Motor neuron (in vitro differentiated cells): ENCODE measurements around the gene COMMD7. TPM values are rescaled to one million over a fixed set of nuclear protein-coding genes. Genes with fewer than 3 reads are reported as not detected.

Experiments
- ATAC-seq, 8 experiments: fragments of 200-7000 bp; cut with Tn5 transposase; replicated peaks in 6 of 8; 2 replicates each; pipeline ENCODE4 v1.8.0; 2021; ENCODE audit warnings: mild to moderate bottlenecking in 8 of 8, moderate library complexity in 8 of 8
- H3K27ac ChIP-seq, 2 donors: fragments of 250-450 bp; sonication (Bioruptor Pico); 2 replicates each; pipeline ENCODE4 v1.9.0; 2021; ENCODE audit warnings: antibody characterized with exemption in 2 of 2, mild to moderate bottlenecking in 2 of 2, moderate library complexity in 1 of 2
- H3K4me1 ChIP-seq, 2 donors: fragments of 250-450 bp; sonication (Bioruptor Pico); replicated peaks in 1 of 2; 2 replicates each; pipeline ENCODE4 v1.6.1; 2021; ENCODE audit warnings: antibody characterized with exemption in 2 of 2, mild to moderate bottlenecking in 2 of 2, moderate library complexity in 1 of 2
- H3K4me3 ChIP-seq, 5 donors: fragments of 250-450 bp; sonication (Bioruptor Pico); 2 replicates each; pipeline ENCODE4 v1.9.0; 2021; ENCODE audit warnings: antibody characterized with exemption in 5 of 5, mild to moderate bottlenecking in 5 of 5, moderate library complexity in 4 of 5
- WGBS, 10 experiments: fragments of 450-650 bp; shearing (Covaris generic); methylation state at CpG; one replicate each; pipeline ENCODE4 v1.0.0; 2022; 5-methylcytosine and 5-hydroxymethylcytosine counted together
- in situ Hi-C, 9 experiments: fragments of 400-800 bp; cut with MboI; loops; one replicate each; pipeline ENCODE4 v1.15.0; 2021; ENCODE audit warnings: low sequenced_read_pairs in 9 of 9, low pct_unique_long_range_greater_than_20kb in 2 of 9; ENCODE audit not compliant: unreplicated experiment in 9 of 9
- total RNA-seq, 8 experiments: library from RNA; unstranded; fragments of 300-600 nt; gene quantifications; 2 replicates each; pipeline versions ENCODE4 v1.2.3 to v1.2.4, GENCODE V29; 2022

Gene COMMD7
- total RNA-seq, 8 experiments from 2014 or later = 14.1 to 35.3 (median 17.5) TPM

DNA sequence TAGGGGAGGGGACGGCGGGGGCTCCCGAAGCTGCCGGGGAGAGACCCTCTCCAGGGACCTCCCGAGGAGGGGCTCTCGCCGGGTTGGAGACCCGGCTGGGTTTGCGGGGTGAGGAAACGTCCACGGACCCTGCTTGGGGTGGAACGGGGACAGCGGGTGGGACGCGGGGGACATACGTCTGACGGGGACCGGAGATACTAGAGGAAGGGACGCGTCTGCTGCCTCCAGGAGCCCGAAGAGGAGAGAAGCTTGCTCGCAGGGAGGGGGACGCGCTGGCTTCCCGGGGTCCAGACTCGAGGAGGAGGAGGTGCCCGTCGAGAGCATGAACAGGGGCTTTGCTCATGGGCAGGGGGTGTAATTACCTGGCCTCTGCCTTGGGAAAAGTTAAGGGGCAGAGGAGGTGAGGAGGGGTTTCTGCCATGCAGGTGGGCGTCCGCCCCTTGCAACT, 19.5 kb upstream of the COMMD7 start:
- peak overlapping the region; percentile 64 to 89 (median 82) for H3K4me3 ChIP-seq
- ATAC-seq = peak in 7 of 8 experiments; percentile 10 to 57 (median 46)
- H3K27ac ChIP-seq = peak overlapping the region in 1 of 2 donors; percentile 18
- no CpG with 5 or more reads among the region's 30 CpGs for WGBS, 10 experiments
- H3K4me1 ChIP-seq = peaks cover 18 to 19% of the 10 kb centered on the region in 2 donors
- in situ Hi-C loops = no loop called here

DNA sequence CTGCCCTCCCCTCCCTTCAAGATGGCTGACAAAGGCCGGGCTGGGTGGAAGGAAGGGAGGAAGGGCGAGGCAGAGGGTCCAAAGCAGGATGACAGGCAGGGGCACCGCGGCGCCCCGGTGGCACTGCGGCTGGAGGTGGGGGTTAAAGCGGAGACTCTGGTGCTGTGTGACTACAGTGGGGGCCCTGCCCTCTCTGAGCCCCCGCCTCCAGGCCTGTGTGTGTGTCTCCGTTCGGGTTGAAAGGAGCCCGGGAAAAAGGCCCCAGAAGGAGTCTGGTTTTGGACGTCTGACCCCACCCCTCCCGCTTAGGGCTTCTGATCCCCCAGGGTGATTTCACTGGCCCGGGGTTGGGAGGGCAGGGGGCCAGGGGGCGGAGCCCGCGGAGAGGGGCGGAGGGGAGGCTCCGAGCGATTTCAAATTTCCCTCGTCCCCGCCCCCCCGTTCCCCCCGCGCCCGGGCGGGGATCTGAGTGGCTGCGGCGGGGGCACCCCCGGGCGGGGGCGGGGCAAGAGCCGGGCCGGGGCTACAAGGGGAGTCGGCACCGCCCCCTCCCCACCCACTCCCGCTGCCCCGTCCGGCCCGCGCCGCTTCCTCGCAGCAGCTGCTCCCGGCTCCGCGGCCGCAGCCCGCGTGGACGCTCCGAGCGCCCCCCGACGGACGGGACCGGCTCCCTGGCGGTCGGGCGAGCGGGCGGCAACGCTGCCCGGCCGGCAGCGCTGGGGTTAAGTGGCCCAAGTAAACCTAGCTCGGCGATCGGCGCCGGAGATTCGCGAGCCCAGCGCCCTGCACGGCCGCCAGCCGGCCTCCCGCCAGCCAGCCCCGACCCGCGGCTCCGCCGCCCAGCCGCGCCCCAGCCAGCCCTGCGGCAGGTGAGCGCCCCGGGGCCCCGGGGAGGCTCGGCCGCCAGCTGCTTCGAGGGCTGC, 18.8 kb upstream of the COMMD7 start, which contains the start of gene DNMT3B:
TSS of gene DNMT3B (plus strand) at position 555 of the 923 bp plus-strand sequence. CDS start 17,939 bp downstream, outside the sequence.
- peak within 1 kb of the TSS in 1 of 2 donors; percentile 18 for H3K27ac ChIP-seq
- peak within 1 kb of the TSS; percentile 64 to 89 (median 82) for H3K4me3 ChIP-seq
- ATAC-seq = peak; percentile 79 to 91 (median 88)
- peaks cover 18 to 19% of the 10 kb centered on the region in 2 donors for H3K4me1 ChIP-seq
- 0% methylated on average over 2 of the region's 92 CpGs; no CpG with 5 or more reads in 9 of the 10 experiments for WGBS, 10 experiments
- in situ Hi-C loops = no loop called here

DNA sequence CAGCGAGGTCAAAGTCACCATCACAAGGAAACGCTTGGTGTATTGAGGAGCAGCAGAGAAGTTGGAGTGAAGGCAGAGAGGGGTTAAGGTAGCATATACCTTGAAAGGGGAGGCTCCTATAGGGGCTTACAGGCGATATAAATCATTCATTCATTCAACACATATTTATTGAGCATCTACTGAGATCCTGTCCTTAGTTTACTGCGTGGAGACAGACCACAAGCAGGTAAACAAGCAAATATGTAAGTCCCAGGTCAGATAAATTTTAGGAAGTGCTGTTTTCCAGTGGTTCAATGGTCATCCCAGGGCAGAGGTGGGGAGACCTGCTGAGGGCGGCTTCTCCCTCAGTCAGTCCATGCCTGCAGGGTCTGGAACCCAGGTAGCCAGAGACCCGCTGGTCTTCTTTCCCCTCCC, 18.2 kb upstream of the COMMD7 start:
- Histone ChIP-seq H3K4me3 (peak overlapping the region in 3 of 5 donors; percentile 64 to 82 (median 73)), H3K27ac (no peak overlapping the region), H3K4me1 (peaks cover 18 to 19% of the 10 kb centered on the region in 2 donors)
- WGBS, 10 experiments = 21 to 80% (median 57%) methylated on average over 1 to 5 of the region's 6 CpGs; no CpG with 5 or more reads in 1 of the 10 experiments
- ATAC-seq = no peak
- in situ Hi-C loops = no loop called here

DNA sequence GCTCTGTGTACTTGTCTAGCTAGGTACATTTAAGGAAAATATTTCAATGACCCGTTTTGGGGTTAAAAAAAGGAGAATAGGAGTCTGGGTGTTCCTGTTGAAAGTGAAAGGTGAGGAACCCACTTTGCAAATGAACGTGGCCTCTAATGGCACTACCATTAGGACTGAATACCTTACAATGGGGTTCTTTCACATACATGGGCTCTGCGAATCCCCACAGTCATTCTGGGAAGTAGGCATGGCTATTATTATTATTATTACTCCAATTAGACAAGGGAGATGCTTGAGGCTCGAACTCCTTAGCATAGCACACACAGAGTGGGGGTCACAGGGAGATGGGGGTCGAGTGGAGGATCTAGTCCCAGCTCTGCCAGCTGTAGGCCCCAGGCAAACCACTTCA, 12.9 kb upstream of the COMMD7 start:
- no peaks in the 10 kb centered on the region for H3K4me1 ChIP-seq
- WGBS, 10 experiments = 35 to 83% (median 70%) methylated on average over 1 to 4 of the region's 5 CpGs; no CpG with 5 or more reads in 2 of the 10 experiments

DNA sequence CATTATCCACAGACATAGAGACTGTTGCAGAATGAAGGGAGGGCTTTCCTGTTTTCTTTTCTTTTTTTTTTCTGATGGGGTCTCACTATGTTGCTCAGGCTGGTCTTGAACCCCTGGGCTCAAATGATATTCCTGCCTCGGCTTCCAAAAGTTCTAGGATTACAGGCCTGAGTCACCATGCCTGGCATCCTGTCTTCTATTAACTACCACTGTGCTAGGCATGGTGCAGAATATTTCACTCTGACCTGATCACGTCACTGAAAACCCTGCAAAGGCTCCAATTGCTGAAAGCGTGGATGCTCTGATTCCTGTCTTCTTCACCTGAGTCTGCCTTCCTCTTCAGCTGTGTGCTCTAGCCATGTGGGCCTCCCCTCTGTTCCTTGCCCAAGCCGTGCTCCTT, 10.5 kb upstream of the COMMD7 start:
- no peak for ATAC-seq
- in situ Hi-C loops = no loop called here
- 57 to 100% (median 92%) methylated on average over 1 to 4 of the region's 4 CpGs; no CpG with 5 or more reads in 1 of the 10 experiments for WGBS, 10 experiments
- H3K4me1 ChIP-seq = peaks cover 7 to 9% of the 10 kb centered on the region in 2 donors
- H3K27ac ChIP-seq = no peak overlapping the region
- H3K4me3 ChIP-seq = no peak overlapping the region

More for the DNA sequence above, 12.9 kb upstream of the COMMD7 start:
- H3K27ac ChIP-seq = no peak overlapping the region
- ATAC-seq = no peak
- in situ Hi-C loops = no loop called here
- H3K4me3 ChIP-seq = no peak overlapping the region

DNA sequence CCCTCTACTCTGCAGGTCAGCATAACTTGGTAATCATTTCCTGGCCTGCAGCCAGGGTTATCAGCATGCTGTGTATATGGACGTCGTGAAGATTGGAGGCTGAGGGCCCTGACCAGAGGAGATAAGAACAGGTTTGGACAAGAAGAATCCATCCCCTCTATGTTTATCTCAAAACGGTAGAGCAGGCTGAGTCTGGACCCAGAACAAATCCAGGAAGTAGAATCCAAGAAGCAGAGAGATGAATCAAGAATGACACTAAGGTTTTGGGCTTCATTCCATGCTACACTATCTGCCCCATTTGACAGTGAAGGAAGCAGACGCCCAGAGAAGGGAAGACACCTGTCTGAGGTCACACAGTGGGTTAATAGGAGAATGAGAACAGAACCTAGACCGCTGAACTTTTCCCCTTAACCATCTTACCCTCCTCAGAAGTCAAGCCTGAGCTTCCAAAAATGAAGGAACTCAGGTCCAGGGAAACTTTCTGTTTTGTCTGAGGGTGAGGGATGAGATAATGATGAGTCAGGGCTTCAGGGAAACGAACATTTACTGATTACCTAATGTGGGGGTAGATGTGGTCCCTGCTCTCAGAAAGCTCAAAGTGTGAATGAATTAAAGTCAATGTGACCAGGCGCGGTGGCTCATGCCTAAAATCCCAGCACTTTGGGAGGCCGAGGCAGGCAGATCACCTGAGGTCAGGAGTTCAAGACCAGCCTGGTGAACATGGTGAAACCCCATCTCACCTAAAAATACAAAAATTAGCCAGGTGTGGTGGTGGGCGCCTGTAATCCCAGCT, 9.4 kb upstream of the COMMD7 start:
- Histone ChIP-seq H3K4me1 (peaks cover 7 to 9% of the 10 kb centered on the region in 2 donors), H3K27ac (no peak overlapping the region), H3K4me3 (no peak overlapping the region)
- WGBS, 10 experiments = 11 to 80% (median 51%) methylated on average over 1 to 9 of the region's 10 CpGs; no CpG with 5 or more reads in 1 of the 10 experiments
- in situ Hi-C loops = no loop called here
- ATAC-seq = peak in 2 of 8 experiments; percentile 37

DNA sequence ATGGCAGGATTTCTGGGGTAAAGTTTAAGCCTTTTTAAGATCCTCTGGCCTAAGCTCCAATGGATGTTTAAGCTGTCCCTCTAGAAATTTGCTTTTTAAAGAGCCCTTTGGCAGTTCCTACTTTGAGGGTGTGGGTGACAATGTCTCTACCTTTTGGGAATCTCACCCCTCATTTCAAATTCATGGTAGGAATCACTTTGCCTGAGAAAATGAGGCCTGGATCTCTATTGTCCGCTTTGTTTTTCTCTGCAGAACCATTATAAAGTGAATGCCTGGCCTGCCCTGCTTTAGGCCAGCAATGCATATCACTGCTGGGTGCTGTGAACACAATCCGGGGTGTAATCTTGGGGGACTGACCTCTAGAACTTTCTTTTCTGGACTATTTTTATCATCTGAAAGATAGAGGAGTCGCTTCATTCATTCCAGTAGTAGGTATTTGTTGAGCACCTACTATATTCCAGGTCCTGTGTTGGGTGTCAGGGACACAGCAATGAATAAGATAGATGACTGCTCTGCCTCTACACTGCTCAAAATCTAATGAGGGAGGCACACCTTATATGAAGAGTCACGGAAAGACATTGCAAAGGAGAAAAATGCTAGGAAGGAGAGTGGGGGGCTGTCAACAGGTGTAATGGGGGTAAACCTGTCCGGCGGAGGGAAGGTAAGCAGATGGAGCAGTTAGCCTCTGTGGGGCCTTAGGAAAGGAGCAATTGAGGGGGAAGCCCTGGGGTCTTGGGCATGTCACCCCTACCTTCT, 8.6 kb upstream of the COMMD7 start:
- ATAC-seq = no peak
- peaks cover 7 to 9% of the 10 kb centered on the region in 2 donors for H3K4me1 ChIP-seq
- no peak overlapping the region for H3K4me3 ChIP-seq
- no peak overlapping the region for H3K27ac ChIP-seq
- in situ Hi-C loops = no loop called here
- WGBS, 10 experiments = 15 to 100% (median 68%) methylated on average over 1 to 6 of the region's 6 CpGs; no CpG with 5 or more reads in 1 of the 10 experiments

DNA sequence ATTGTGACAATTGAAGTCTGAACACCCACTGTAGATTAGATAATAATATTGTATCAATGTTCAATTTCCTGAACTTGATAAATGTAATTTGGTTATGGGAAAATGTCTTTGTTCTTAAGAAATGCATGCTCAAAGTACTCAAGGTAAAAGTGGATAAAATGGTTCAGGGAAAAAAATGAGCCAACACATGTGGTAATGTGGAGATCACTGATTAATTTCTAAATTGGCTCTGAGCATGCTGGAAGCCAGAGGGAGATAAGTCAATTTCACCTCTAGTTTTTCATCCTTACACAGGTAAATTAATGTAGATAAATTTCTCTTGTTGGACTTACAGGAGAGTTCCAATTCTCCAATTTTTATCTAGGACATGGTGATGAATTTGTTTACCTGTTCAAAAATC, 8.0 kb upstream of the COMMD7 start:
- in situ Hi-C loops = no loop called here
- no peak for ATAC-seq
- Histone ChIP-seq H3K4me3 (no peak overlapping the region), H3K27ac (no peak overlapping the region), H3K4me1 (peaks cover 7 to 9% of the 10 kb centered on the region in 2 donors)

DNA sequence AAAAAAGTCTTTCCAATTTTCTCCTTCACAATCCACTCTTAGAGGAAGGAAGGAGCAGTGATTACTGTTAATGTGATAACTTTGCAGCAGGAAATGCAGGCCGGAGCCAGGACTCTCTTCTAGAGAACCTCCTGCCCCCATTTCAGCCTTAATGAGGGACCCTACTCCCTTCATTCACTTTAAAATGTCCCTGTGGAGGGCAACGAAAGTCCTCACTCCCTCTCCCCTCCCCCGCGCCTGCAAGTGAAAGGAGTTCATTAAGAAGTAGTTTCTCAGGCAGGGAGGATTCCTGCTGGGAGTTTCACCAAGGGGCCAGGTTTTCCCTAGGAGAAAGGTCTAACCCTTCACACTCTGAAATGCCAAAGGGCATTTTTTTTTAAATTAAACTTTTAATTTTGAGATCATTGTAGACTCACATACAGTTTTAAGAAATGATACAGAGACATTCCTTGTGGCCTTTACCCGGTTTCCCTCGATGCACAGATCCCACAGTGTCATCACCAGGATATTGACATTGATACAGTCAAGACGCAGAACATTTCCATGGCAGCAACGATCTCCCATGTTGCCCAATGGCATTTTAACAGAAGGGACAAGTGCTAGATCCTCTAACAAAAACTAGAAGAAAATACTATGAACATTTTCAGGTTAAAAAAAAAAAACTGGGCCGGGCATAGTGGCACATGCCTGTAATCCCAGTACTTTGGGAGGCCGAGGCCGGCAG, 6.8 kb upstream of the COMMD7 start:
- H3K4me1 ChIP-seq = peaks cover 7 to 9% of the 10 kb centered on the region in 2 donors
- H3K27ac ChIP-seq = no peak overlapping the region
- WGBS, 10 experiments = 21 to 97% (median 58%) methylated on average over 4 to 7 of the region's 11 CpGs; no CpG with 5 or more reads in 1 of the 10 experiments
- no peak overlapping the region for H3K4me3 ChIP-seq
- peak in 1 of 8 experiments; percentile 27 for ATAC-seq
- in situ Hi-C loops = no loop called here

DNA sequence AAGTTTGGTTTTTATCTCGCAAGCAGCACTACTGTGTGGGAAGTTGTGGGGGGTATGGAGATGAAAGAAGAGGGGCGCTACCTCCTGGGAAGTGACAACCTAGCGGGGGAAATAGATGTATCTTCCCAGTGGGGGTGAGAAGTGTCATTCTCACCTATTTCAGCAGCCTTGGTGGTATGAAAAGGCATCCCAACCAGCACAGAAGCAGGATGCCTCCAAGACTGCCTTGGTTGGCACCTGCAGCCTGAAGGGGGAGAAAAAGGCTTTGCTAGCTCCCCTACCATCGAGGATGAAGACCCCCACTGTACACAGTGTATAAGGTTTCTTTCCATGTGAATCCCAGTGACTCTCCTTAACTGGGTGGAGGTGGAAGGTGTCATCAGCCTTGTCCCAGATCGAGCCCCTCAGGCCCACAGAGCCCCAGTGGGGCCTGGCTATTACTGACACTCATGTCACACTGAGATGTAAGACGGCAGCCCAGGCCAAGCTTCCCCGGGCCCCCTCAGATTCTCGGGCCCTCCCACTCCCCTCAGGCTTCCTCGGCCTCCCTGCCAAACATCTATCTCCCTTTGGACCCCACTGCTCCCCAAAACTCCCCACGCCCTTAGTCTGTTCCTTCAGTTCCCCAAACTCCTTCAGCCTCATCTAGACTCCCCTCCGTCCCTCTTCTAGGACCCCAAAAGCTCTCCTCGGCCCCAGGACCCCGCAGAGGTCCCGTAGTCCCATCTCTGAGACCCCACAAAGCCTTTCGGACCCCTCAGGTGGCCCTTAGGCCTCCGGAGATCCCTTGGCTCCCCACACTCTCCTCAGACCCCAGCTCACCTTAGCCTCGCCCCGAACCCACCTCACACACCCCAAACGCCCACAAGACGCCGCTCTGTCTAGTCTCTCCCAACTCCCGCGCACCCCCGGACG, 688 bp downstream of the COMMD7 start:
- Histone ChIP-seq H3K4me3 (peak overlapping the region; percentile 47 to 80 (median 64)), H3K4me1 (peaks cover 6 to 11% of the 10 kb centered on the region in 2 donors), H3K27ac (peak overlapping the region; percentile 44 to 69)
- ATAC-seq = peak in 6 of 8 experiments; percentile 7 to 49 (median 35)
- 20 to 100% (median 70%) methylated on average over 1 to 5 of the region's 25 CpGs; no CpG with 5 or more reads in 3 of the 10 experiments for WGBS, 10 experiments
- in situ Hi-C loops = no loop called here

DNA sequence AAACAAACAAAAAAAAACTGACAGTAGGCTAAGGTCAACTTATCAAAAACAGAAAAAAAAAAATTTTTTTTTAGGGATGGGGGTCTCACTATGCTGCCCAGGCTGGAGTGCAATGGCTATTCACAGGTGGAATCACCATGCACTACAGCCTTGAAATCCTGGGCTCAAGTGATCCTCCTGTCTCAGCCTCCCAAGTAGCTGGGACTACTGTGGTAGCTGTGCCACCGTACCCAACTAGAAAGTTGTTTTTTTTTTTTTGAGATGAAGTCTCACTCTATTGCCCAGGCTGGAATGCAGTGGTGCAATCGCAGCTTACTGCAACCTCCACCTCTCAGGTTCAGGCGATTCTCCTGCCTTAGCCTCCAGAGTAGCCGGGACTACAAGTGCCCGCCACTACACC, 2.1 kb downstream of the COMMD7 start:
- no peak overlapping the region for H3K4me3 ChIP-seq
- no peak overlapping the region for H3K27ac ChIP-seq
- peaks cover 6 to 11% of the 10 kb centered on the region in 2 donors for H3K4me1 ChIP-seq
- no peak for ATAC-seq
- WGBS, 10 experiments = 65 to 100% (median 100%) methylated on average over 2 to 4 of the region's 5 CpGs; no CpG with 5 or more reads in 5 of the 10 experiments
- in situ Hi-C loops = no loop called here
